Suprapubic skin (tissue), 4 donors: Measurements from ENCODE around the gene POLE4. TPM values are rescaled to one million over a fixed set of nuclear protein-coding genes. Genes with fewer than 3 reads are reported as not detected.

Experiments used
- DNase-seq, 2 donors: peaks; one replicate each; pipeline ENCODE4 v3.0.0-alpha.2; 2019; ENCODE audit warnings: low spot score in 2 of 2
- H3K27ac ChIP-seq: fragments of 200-600 bp; sonication (generic); one replicate; pipeline ENCODE4 v1.5.1; 2019
- H3K27me3 ChIP-seq: fragments of 200-600 bp; sonication (generic); one replicate; pipeline ENCODE4 v1.5.1; 2019
- H3K36me3 ChIP-seq: fragments of 200-600 bp; sonication (generic); one replicate; pipeline ENCODE4 v1.5.1; 2019
- H3K4me1 ChIP-seq: fragments of 200-600 bp; sonication (generic); one replicate; pipeline ENCODE4 v1.5.1; 2019
- H3K4me3 ChIP-seq: fragments of 200-600 bp; sonication (generic); one replicate; pipeline ENCODE4 v1.5.1; 2019; ENCODE audit warnings: mild to moderate bottlenecking
- H3K9me3 ChIP-seq: fragments of 200-600 bp; sonication (generic); one replicate; pipeline ENCODE4 v1.5.1; 2019
- EP300 ChIP-seq: sonication (generic); formaldehyde crosslinking; IDR thresholded peaks from one replicate; pipeline ENCODE4 v1.6.1; 2017; ENCODE audit warnings: antibody characterized with exemption
- POLR2A ChIP-seq, 2 donors: fragments of 450-650 bp; IDR thresholded peaks; one replicate each; pipeline ENCODE4 v1.6.1; 2017; ENCODE audit warnings: antibody characterized with exemption in 2 of 2, mild to moderate bottlenecking in 2 of 2, moderate library complexity in 2 of 2
- POLR2AphosphoS5 ChIP-seq, 3 donors: sonication (generic); formaldehyde crosslinking; IDR thresholded peaks; one replicate each; pipeline ENCODE4 v1.6.1; 2017; ENCODE audit warnings: antibody characterized with exemption in 3 of 3
- WGBS: methylation state at CpG from one replicate; pipeline ENCODE4 v1.1.5; 2018; 5-methylcytosine and 5-hydroxymethylcytosine counted together
- total RNA-seq, 4 donors: library from RNA; depleted of rRNA; stranded (reverse); fragments of >200 nt; gene quantifications; one replicate each; pipeline ENCODE4 v1.1.0, GENCODE V29; 2016
- TF ChIP-seq, protein P1 (sequence below), 2 donors: fragments of 200-600 bp in 1 of 2; fragments of 450-650 bp in 1 of 2; sonication (generic) in 1 of 2; IDR thresholded peaks; one replicate each; pipeline ENCODE4 v1.5.1; 2016 to 2019; ENCODE audit warnings: antibody characterized with exemption in 2 of 2, mild to moderate bottlenecking in 1 of 2, moderate library complexity in 1 of 2

Gene POLE4
- total RNA-seq, 4 donors from 2014 or later, result 5.7 to 20.0 (median 13.8) TPM

DNA sequence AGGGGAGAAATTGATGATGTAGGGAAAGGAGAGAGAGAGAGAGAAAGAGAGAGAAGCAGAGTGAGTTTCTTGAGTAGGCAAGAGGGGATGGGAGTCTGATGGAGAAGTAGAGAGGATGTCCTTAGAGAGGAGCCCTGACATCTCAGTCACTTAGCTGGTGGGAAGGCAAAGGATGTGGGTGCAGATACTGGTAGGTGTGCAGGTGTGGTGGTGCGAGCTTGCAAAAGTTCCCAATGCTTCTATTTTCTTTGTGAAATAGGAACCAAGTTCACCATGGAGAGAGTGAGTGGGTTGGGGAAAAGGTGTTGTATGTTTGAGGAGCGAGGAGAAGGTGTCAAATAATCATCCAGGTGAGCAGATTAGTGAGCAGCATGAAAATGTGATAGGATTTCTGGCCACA lies 26.5 kb upstream of the POLE4 start:
- TF ChIP-seq EP300 (no peak), POLR2A (IDR thresholded peaks at IDR 0.05) (no peak), POLR2AphosphoS5 (IDR thresholded peaks at IDR 0.05) (no peak)
- TF ChIP-seq, protein P1, sequence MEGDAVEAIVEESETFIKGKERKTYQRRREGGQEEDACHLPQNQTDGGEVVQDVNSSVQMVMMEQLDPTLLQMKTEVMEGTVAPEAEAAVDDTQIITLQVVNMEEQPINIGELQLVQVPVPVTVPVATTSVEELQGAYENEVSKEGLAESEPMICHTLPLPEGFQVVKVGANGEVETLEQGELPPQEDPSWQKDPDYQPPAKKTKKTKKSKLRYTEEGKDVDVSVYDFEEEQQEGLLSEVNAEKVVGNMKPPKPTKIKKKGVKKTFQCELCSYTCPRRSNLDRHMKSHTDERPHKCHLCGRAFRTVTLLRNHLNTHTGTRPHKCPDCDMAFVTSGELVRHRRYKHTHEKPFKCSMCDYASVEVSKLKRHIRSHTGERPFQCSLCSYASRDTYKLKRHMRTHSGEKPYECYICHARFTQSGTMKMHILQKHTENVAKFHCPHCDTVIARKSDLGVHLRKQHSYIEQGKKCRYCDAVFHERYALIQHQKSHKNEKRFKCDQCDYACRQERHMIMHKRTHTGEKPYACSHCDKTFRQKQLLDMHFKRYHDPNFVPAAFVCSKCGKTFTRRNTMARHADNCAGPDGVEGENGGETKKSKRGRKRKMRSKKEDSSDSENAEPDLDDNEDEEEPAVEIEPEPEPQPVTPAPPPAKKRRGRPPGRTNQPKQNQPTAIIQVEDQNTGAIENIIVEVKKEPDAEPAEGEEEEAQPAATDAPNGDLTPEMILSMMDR (IDR thresholded peaks at IDR 0.05), result no peak
- H3K27ac ChIP-seq, result no peak overlapping the region
- WGBS, result 71% methylated on average over 2 of the region's 2 CpGs
- DNase-seq, result no peak
- H3K4me3 ChIP-seq, result no peak overlapping the region
- H3K36me3 ChIP-seq, result peaks cover 2% of the 10 kb centered on the region
- H3K4me1 ChIP-seq, result no peaks in the 10 kb centered on the region
- no peaks in the 10 kb centered on the region for H3K27me3 ChIP-seq
- H3K9me3 ChIP-seq, result no peaks in the 10 kb centered on the region

DNA sequence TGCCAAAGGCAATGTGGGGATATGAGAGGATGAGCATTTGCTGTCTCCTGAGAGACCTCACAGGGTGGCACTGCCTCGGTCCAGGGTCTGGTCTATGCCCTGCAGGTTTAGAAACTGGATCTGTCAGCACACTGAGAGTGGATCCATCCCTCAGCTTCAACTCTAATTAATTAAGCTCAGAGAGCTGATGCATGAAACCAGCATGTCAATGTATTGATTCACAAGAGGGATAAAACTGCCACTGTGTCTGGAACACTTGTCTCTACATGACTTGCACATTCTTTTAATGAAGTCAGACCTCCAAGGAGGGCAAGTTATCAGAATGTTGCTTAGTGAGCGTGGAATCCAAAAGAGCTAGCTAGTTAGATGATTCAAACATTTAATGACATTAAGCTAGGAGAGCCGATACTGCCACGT lies 22.5 kb upstream of the POLE4 start:
- no peaks in the 10 kb centered on the region for H3K4me1 ChIP-seq
- no peak for DNase-seq
- TF ChIP-seq, protein P1 (IDR thresholded peaks at IDR 0.05), result no peak
- TF ChIP-seq POLR2A (IDR thresholded peaks at IDR 0.05) (no peak), POLR2AphosphoS5 (IDR thresholded peaks at IDR 0.05) (no peak), EP300 (no peak)
- H3K9me3 ChIP-seq, result no peaks in the 10 kb centered on the region
- 63% methylated on average over 4 of the region's 4 CpGs for WGBS
- H3K27ac ChIP-seq, result no peak overlapping the region
- H3K27me3 ChIP-seq, result no peaks in the 10 kb centered on the region
- H3K4me3 ChIP-seq, result no peak overlapping the region
- no peaks in the 10 kb centered on the region for H3K36me3 ChIP-seq

DNA sequence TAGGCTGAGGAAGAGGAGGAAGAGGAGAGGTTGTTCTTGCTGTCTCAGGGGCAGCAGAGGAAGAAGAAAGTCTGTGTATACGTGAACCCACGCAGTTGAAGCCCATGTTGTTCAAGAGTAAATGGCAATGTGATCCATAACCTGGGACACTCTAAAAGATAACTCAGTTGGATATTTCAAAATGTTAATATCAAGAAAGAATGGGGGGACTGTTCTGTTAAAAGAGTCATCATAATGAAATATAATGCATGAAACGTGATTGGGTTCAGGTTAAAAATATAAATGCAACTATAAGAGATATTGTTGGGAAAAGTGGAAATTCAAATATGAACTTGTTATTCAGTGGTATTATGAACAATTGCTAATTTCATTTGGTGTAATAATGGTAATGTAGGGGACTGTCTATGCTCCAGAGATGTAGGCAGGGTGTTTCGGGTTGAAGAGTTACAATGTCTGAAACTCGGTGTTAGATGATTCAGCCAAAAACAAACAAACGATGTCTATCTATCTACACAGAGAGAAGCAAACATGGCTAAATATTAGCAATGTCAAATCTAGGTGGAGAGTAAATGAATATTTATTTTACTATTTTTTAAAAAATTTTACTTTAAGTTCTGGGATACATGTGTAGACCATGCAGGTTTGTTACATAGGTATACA lies 21.1 kb upstream of the POLE4 start:
- 90% methylated on average over 6 of the region's 6 CpGs for WGBS
- Histone ChIP-seq H3K27me3 (no peaks in the 10 kb centered on the region), H3K36me3 (no peaks in the 10 kb centered on the region), H3K4me3 (no peak overlapping the region), H3K27ac (no peak overlapping the region), H3K9me3 (no peaks in the 10 kb centered on the region), H3K4me1 (no peaks in the 10 kb centered on the region)
- DNase-seq, result no peak
- TF ChIP-seq POLR2AphosphoS5 (IDR thresholded peaks at IDR 0.05) (no peak), POLR2A (IDR thresholded peaks at IDR 0.05) (no peak), EP300 (no peak)
- TF ChIP-seq, protein P1 (IDR thresholded peaks at IDR 0.05), result no peak

DNA sequence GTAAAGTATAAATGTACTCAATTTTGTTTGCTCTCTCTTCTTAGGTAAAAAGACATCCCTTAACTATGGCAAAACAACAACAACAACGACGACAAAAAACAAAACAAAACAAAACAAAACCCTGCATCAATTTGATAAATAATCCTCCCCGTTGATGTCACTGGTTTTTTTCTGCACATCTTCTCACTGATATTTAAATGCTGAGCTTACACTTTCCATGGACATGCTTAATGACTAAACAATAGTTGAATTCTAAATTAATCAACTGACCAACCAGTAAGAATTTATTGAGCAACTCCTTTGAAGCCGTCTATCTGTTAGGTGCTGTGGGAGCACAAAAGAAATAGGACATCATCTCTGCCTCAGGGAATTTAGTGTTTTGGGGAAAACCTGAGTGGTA lies 20.2 kb upstream of the POLE4 start:
- TF ChIP-seq, protein P1 (IDR thresholded peaks at IDR 0.05), result no peak
- TF ChIP-seq POLR2AphosphoS5 (IDR thresholded peaks at IDR 0.05) (no peak), EP300 (no peak), POLR2A (IDR thresholded peaks at IDR 0.05) (no peak)
- Histone ChIP-seq H3K27ac (no peak overlapping the region), H3K27me3 (no peaks in the 10 kb centered on the region), H3K4me1 (no peaks in the 10 kb centered on the region), H3K4me3 (no peak overlapping the region), H3K36me3 (no peaks in the 10 kb centered on the region), H3K9me3 (no peaks in the 10 kb centered on the region)
- DNase-seq, result no peak
- WGBS, result 93% methylated on average over 4 of the region's 4 CpGs

DNA sequence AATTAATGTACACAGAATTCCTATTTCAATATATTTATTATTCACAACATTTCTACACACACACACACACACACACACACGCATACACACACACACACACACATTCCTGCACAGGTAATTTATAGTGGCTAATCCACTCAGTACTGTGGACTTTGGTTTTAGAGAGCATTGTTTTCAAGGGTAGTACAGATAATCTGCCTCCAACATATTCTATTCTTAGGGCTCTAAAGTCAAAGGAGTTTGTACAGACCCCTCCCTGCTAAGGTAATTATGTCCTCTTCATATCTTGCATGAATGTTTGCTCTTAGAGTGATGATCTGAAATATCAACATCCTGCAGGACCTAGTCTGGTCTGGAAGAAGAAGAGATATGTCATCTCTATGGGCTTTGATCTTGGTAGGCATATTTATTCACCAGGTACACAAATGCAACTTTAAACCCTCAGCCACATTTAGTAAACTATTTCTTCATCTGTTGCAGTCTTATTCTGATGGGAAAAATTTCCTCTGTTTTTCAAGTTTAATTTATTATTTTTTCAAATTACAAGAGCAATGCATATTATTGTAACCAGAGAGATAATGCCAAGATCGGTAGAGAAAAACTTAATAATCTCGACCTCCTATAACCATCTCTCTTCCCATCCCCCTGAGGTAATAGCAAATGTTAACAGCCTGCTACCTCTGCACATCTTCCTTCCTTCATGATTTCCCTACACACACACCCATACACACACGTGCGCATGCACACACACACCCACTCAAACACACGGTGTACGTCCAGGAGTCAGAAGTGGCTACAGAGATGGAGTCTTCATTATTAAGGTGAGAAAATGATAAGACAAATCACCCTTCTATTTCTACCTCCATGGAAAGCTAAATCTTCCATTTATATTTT lies 18.3 kb upstream of the POLE4 start:
- Histone ChIP-seq H3K27me3 (no peaks in the 10 kb centered on the region), H3K27ac (no peak overlapping the region), H3K36me3 (no peaks in the 10 kb centered on the region), H3K9me3 (no peaks in the 10 kb centered on the region), H3K4me1 (no peaks in the 10 kb centered on the region), H3K4me3 (no peak overlapping the region)
- 88% methylated on average over 7 of the region's 7 CpGs for WGBS
- DNase-seq, result no peak
- TF ChIP-seq POLR2AphosphoS5 (IDR thresholded peaks at IDR 0.05) (no peak), EP300 (no peak), POLR2A (IDR thresholded peaks at IDR 0.05) (no peak)
- TF ChIP-seq, protein P1 (IDR thresholded peaks at IDR 0.05), result no peak
